ENCODE data around the gene KCNIP1. TPM values are rescaled to one million over a fixed set of nuclear protein-coding genes. Genes with fewer than 3 reads are reported as not detected.

KCNIP1 gene
- total and polyA plus RNA-seq, 2 of the 8 experiments (the other 6 are each of a cell fraction or from before 2014, with no cell fraction given): 0.52 to 0.83 TPM

DNA sequence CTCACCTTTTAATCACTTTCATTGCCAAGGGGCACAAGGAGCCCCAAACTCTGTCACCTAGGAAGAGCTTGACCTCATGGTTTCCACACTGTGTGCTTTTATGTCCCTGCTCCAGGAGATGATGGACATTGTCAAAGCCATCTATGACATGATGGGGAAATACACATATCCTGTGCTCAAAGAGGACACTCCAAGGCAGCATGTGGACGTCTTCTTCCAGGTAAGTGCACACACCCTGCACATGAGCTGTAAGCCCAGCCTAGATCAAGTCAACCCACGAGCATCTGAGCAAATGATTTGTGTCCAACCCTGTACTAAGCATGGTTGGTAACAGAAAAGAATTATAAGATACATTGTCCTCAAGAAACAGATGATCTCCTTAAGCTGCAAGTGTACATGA lies 228.9 kb downstream of the KCNIP1 start:
- H2BK12ac ChIP-seq (ENCODE audit: low read depth, low read length): no peak overlapping the region
- no peak overlapping the region for H3K56ac ChIP-seq (replicated peaks; ENCODE audit: insufficient read length, low read depth, low read length)
- H3K4me2 ChIP-seq (ENCODE audit: insufficient read depth in 1 of 2, low read depth in 2 of 2, low read length in 2 of 2): no peak overlapping the region
- H2BK15ac ChIP-seq (ENCODE audit: low read length): no peak overlapping the region
- H2BK5ac ChIP-seq (ENCODE audit: low read depth, low read length): no peak overlapping the region
- 92% methylated on average over 2 of the region's 2 CpGs; no CpG with 5 or more reads in 1 of the 2 experiments for WGBS, 2 experiments (ENCODE audit: extremely low coverage in 1 of 2, insufficient coverage in 1 of 2, insufficient read length in 1 of 2, insufficient replicate concordance in 2 of 2, low coverage in 1 of 2, low lambda C conversion rate in 2 of 2, missing lambda C conversion rate in 1 of 2)
- DNase-seq (ENCODE audit: low read depth in 1 of 2, low spot score in 2 of 2): peak in 1 of 2 experiments; percentile 7
- no peak overlapping the region for H2AFZ ChIP-seq (ENCODE audit: low read length)
- H3K9me3 ChIP-seq (ENCODE audit: insufficient read depth in 2 of 2, low read depth in 1 of 2, low read length in 1 of 2): peaks cover 0 to 5% of the 10 kb centered on the region in 2 experiments; a peak in 2 of 4 replicates
- H3K23me2 ChIP-seq (ENCODE audit: low read depth, low read length): no peaks in the 10 kb centered on the region
- H3K23ac ChIP-seq (ENCODE audit: insufficient read length): no peak overlapping the region
- no peak overlapping the region for H4K5ac ChIP-seq (ENCODE audit: insufficient read length, low read depth, low read length)
- H3K27me3 ChIP-seq (replicated peaks in 1 of 4; ENCODE audit: control insufficient read depth in 3 of 4, extremely low read depth in 1 of 4, insufficient read depth in 3 of 4, low read length in 3 of 4): no peaks in the 10 kb centered on the region
- no peak overlapping the region for H3K4ac ChIP-seq (replicated peaks; ENCODE audit: insufficient read length, low read depth, low read length)
- peaks cover 3 to 11% (median 5%) of the 10 kb centered on the region in 4 experiments; a peak in 5 of 7 replicates for H3K4me1 ChIP-seq (replicated peaks in 1 of 4; ENCODE audit: control insufficient read depth in 3 of 4, insufficient read depth in 4 of 4, low read length in 3 of 4)
- H2BK120ac ChIP-seq (replicated peaks; ENCODE audit: low read depth, low read length): no peak overlapping the region
- no peak overlapping the region for H4K8ac ChIP-seq (ENCODE audit: extremely low read depth, insufficient read depth, low read length)
- H4K91ac ChIP-seq (replicated peaks; ENCODE audit: insufficient read length, low read length): no peak overlapping the region
- H4K20me1 ChIP-seq (replicated peaks in 1 of 2; ENCODE audit: control insufficient read depth in 1 of 2, insufficient read depth in 2 of 2, low read length in 2 of 2): no peaks in the 10 kb centered on the region
- H3K36me3 ChIP-seq (ENCODE audit: control insufficient read depth in 2 of 4, insufficient read depth in 4 of 4, low read length in 3 of 4): no peaks in the 10 kb centered on the region
- H3K27ac ChIP-seq (ENCODE audit: low read depth, low read length): no peak overlapping the region
- H2BK20ac ChIP-seq (ENCODE audit: low read length): no peak overlapping the region
- no peaks in the 10 kb centered on the region for H3K79me2 ChIP-seq (ENCODE audit: control insufficient read depth in 1 of 2, insufficient read depth in 2 of 2, low read length in 2 of 2)
- H3K79me1 ChIP-seq (ENCODE audit: low read depth, low read length): no peaks in the 10 kb centered on the region
- H3K9ac ChIP-seq (replicated peaks in 1 of 4; ENCODE audit: extremely low read depth in 1 of 4, low read depth in 3 of 4, low read length in 3 of 4): no peak overlapping the region
- no peak overlapping the region for H3K4me3 ChIP-seq (ENCODE audit: extremely low read depth in 1 of 4, insufficient read depth in 2 of 4, low read depth in 3 of 4, low read length in 4 of 4)
- H2AK5ac ChIP-seq (ENCODE audit: low read depth, low read length): no peak overlapping the region
- H3K18ac ChIP-seq (ENCODE audit: extremely low read depth, low read length): no peak overlapping the region
- H3K14ac ChIP-seq (ENCODE audit: insufficient read length): no peak overlapping the region
- FAIRE-seq: no peak
- ChIA-PET CTCF (ENCODE audit: partially characterized antibody) (interaction anchor here (0.6 to 21.2 kb wide), 7 partner anchors 9 to 621 kb away, joined by 3 to 650 read pairs (median 5); partner anchors contain the start of gene GABRP), POLR2A (ENCODE audit: partially characterized antibody) (no interaction called here)
- TF ChIP-seq JUND (IDR thresholded peaks at IDR 0.05; ENCODE audit: low read length): no peak
- TF ChIP-seq, protein P1, sequence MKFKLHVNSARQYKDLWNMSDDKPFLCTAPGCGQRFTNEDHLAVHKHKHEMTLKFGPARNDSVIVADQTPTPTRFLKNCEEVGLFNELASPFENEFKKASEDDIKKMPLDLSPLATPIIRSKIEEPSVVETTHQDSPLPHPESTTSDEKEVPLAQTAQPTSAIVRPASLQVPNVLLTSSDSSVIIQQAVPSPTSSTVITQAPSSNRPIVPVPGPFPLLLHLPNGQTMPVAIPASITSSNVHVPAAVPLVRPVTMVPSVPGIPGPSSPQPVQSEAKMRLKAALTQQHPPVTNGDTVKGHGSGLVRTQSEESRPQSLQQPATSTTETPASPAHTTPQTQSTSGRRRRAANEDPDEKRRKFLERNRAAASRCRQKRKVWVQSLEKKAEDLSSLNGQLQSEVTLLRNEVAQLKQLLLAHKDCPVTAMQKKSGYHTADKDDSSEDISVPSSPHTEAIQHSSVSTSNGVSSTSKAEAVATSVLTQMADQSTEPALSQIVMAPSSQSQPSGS (IDR thresholded peaks at IDR 0.05; ENCODE audit: low read length): no peak
- TF ChIP-seq, protein P2, sequence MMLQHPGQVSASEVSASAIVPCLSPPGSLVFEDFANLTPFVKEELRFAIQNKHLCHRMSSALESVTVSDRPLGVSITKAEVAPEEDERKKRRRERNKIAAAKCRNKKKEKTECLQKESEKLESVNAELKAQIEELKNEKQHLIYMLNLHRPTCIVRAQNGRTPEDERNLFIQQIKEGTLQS (IDR thresholded peaks at IDR 0.05; ENCODE audit: insufficient read depth, low read depth, low read length): no peak
- no peak for TF ChIP-seq CREB1 (IDR thresholded peaks at IDR 0.05)
- TF ChIP-seq GABPA (IDR thresholded peaks at IDR 0.05; ENCODE audit: borderline replicate concordance, insufficient read depth, low read length): no peak
- no peak for TF ChIP-seq FOSL1 (IDR thresholded peaks at IDR 0.05; ENCODE audit: insufficient read depth, low read depth, low read length)
- no peak for TF ChIP-seq YY1 (IDR thresholded peaks at IDR 0.05; ENCODE audit: low read depth, low read length)
- TF ChIP-seq GTF2F1 (IDR thresholded peaks at IDR 0.05; ENCODE audit: borderline replicate concordance, low read depth, low read length): no peak
- no peak for TF ChIP-seq SP2 (IDR thresholded peaks at IDR 0.05; ENCODE audit: low read length)
- TF ChIP-seq, protein P3, sequence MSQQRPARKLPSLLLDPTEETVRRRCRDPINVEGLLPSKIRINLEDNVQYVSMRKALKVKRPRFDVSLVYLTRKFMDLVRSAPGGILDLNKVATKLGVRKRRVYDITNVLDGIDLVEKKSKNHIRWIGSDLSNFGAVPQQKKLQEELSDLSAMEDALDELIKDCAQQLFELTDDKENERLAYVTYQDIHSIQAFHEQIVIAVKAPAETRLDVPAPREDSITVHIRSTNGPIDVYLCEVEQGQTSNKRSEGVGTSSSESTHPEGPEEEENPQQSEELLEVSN (IDR thresholded peaks at IDR 0.05): no peak
- TF ChIP-seq RBBP5 (IDR thresholded peaks at IDR 0.05; ENCODE audit: borderline replicate concordance, low read depth, low read length): no peak

Measured in H1 (cell line).